ENCODE data around the gene RAB17. TPM values are rescaled to one million over a fixed set of nuclear protein-coding genes. Genes with fewer than 3 reads are reported as not detected.

The RAB17 gene
- total and polyA plus RNA-seq, 2 of the 8 experiments (the other 6 are each of a cell fraction or from before 2014, with no cell fraction given): 42.6 to 83.4 TPM

- TF ChIP-seq, protein P1, sequence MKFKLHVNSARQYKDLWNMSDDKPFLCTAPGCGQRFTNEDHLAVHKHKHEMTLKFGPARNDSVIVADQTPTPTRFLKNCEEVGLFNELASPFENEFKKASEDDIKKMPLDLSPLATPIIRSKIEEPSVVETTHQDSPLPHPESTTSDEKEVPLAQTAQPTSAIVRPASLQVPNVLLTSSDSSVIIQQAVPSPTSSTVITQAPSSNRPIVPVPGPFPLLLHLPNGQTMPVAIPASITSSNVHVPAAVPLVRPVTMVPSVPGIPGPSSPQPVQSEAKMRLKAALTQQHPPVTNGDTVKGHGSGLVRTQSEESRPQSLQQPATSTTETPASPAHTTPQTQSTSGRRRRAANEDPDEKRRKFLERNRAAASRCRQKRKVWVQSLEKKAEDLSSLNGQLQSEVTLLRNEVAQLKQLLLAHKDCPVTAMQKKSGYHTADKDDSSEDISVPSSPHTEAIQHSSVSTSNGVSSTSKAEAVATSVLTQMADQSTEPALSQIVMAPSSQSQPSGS (IDR thresholded peaks at IDR 0.05; ENCODE audit: low read length): no peak
- TF ChIP-seq RBBP5 (IDR thresholded peaks at IDR 0.05; ENCODE audit: borderline replicate concordance, low read depth, low read length) (no peak), TEAD4 (IDR thresholded peaks at IDR 0.05; ENCODE audit: low read depth, low read length) (no peak)
- TF ChIP-seq, protein P2, sequence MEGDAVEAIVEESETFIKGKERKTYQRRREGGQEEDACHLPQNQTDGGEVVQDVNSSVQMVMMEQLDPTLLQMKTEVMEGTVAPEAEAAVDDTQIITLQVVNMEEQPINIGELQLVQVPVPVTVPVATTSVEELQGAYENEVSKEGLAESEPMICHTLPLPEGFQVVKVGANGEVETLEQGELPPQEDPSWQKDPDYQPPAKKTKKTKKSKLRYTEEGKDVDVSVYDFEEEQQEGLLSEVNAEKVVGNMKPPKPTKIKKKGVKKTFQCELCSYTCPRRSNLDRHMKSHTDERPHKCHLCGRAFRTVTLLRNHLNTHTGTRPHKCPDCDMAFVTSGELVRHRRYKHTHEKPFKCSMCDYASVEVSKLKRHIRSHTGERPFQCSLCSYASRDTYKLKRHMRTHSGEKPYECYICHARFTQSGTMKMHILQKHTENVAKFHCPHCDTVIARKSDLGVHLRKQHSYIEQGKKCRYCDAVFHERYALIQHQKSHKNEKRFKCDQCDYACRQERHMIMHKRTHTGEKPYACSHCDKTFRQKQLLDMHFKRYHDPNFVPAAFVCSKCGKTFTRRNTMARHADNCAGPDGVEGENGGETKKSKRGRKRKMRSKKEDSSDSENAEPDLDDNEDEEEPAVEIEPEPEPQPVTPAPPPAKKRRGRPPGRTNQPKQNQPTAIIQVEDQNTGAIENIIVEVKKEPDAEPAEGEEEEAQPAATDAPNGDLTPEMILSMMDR (IDR thresholded peaks at IDR 0.05; ENCODE audit: control extremely low read depth in 1 of 3, insufficient read depth in 1 of 3, low read depth in 1 of 3, low read length in 3 of 3): no peak
Measured at GRCh38 chr2:237636578-237636977, 46.0 kb upstream of the RAB17 start (continued).

All from H1 (cell line).